Activated CD8-positive, alpha-beta memory T cell treated with anti-CD3 and anti-CD28 coated beads, Interleukin-2, amount 50 U/mL, for 48 hours (primary cell): ENCODE measurements around the gene LARP4B.

ENCODE experiments used
- DNase-seq: peaks from one replicate; pipeline ENCODE4 v3.0.0-alpha.2; 2020

LARP4B gene

DNA sequence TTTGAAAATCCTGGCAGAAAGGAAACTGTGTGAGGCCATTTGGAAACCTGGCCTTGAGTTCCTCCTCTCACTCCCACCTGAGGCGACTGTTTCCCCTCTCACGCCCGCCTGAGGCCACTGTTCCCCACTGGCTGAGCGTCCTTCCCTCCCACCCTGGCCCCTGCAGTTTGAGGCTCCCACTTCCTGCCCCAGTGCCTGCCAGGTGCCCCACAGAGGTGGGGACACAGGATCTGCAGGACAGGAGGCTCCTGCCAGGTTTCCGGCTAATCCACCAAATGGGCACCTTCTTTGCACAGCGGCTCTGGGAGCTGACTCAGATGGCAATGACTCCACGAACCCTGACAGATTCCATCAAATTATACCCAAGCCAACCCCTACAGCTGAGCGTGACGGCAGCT, 24.3 kb upstream of the LARP4B start:
- no peak for DNase-seq

DNA sequence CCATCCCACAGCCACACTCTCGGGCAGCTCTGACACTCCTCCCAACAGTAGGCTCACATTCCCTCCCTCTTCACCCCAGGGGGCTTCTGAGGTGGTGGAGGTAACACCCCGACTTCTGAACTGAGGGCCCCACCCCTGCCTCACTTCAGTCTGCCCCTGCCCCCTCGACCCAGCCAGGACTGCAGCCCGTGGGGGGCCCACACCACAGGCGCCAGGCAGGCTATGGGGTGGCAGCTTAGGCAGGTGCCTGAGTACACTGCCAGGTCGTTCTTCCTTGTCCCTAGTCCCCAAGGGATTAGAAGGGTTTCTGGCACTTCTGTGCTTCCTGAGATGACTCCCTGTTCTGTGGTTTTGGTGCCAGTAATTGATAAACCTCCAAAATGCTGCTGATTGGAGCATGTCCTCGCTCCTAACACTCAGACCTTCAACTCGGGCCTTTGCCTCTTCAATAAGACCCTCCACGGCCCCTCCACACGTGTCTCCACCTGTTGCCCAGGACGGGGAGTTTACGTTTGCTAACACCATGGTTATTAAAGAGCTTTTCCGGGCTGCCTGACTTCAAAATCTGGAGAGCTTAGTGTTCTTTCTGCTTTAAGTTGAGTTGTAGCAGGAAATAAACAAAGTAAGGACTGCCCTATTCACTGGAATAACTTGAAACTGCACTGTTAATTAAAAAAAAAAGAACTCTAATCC, 23.8 kb upstream of the LARP4B start:
- DNase-seq: no peak

DNA sequence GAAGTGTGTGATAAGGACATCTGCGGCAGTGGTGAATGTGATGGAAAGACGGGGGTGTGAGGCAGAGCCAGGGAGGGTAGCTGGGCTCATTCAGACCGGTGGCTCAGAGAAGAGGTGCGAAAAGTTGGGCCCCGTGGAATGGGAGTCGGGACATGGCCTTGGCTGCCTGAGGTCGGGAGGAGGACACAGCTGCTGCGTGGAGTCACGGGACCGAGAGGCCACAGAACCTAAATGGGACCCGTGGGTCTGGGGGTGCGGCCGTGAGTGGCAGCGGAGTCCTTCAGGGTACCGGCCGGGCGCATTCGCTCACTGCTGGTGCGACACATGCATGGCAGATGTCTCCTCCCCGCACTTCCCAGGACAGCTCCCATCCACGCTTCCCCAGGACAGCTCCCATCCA, 22.9 kb upstream of the LARP4B start:
- no peak for DNase-seq

DNA sequence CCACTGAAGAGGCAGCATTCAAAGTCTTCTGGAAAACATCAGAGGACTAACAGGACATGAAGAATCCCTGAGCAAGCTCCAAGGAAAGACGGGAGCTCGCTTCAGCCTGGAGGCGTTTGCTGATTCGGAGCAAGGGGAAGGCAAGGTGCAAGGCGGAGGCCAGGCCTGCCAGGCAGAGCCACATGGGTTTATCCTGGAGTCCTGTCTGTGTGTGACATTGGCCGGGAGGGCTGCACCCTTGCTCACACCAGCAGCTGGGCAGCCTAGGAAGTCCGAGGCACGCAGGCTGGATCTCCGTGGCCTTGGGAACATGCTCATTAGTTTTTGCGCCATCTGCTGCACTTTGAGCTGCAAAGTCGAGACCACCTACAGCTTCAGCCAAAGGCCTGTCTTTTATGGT, 22.3 kb upstream of the LARP4B start:
- DNase-seq: no peak

DNA sequence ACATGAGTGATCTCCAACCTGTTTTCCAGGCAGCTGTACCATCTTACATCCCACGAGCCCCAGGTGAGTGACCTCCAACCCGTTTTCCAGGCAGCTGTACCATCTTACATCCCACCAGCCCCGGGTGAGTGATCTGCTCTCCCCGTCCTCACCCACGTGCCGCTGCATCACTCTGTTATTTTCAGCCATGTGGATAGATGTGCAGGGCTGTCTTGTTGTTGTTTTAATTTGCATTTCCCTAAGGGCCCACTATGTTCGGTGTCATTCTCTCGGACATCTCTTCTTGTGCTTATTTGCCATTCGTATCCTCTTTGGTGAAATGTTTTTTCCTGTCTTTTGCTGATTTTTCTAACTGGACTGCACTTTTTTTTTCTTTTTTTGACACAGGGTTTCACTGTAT, 17.9 kb upstream of the LARP4B start:
- no peak for DNase-seq

GRCh38 chr10:948347-948746, 16.8 kb upstream of the LARP4B start:
- no peak for DNase-seq

DNA sequence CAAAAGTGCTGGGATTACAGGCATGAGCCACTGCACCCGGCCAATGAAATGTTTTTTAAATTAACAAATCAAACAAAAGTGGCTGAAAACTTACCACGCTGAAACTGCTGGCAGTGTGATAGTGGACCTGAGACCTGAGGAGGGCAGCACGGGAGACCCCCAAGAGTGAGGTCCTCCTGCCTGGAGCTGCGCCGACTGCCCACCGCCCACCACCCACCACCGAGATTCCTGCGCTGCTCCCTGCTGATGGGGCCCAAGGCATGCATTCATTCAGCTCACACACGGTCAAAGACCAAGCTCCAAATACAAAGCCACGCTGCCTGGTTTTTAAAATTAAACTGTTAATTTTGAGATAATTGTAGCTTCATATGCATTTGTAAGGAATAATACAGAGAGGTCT, 16.4 kb upstream of the LARP4B start:
- no peak for DNase-seq

- DNase-seq: no peak
These were observed 15.5 kb upstream of the LARP4B start for GRCh38 chr10:947051-947450.

GRCh38 chr10:945778-946177, 14.3 kb upstream of the LARP4B start:
- DNase-seq: no peak

DNA sequence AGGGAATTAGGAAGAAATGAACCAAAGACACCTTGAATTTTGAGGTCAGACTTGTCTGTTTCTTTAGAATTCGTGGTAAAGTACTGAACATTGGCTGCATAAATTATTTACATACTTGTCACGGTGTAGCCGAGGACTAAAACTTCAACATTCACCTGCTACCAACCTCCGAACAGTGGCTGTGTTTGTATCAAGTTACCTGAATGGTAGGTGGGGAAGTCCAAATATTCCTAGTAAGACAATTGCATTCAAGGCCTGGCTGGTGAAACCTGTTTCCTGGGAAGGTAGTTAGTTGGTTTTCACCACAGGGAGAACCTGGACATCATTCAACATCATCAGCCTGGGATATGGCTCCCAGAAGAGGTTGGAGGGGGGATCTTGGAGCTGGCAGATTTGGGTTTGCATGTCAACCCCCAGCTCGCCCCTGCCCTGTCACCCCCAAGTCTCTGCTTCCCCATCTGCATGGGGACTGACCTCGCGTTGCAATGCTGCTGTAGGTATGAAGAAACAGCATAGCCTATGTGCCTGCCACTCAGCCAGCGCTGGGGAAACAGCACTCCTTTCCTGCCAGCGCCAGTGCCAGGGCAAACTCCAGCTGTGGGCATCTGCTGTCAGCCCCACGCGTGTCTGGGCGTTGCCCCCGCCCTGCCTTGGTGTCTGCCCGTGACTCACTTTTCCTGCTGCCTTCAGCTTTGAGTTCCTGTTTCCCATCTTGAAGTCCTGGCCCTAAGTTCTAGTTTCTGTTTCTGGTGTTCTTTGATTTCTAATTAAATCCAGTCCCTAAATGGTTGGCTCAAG, 12.7 kb upstream of the LARP4B start:
- peak; percentile 62 for DNase-seq

- no peak for DNase-seq
These were observed 12.0 kb upstream of the LARP4B start for GRCh38 chr10:943334-944033.

DNA sequence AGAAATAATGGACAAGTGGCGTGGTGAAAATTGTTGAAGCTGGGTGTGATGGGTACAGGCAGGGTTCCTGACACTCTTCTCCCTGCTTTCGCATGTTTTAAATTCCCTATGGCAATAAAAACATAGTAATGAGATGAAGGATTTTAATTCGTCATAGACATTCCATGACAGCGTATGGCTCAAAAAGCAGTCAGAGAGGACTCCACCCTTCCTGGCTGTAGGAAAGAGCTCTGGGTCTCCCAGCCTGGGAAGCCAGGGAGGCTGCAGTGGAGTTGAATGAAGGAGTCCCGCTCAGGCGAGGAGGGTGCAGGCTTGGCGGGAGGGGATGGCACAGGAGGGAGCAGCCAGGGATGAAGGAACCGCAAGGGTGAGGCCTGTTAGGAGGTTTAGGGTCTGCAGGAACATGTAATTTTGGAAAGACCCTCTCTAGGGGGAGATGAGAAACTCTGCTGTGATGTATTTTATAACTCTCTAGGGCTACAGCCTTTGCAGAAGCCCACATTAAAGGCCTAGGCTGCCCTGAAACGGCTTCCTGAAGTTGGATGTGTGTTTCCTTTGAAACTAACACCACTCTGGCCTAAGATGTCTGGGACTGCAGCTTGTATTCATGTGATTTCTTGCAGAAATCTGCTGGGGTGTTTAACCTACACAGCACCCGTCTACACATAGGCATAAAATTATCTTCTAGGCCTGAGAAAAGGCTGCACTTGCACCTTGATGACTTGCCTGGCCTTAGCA, 7.6 kb upstream of the LARP4B start:
- no peak for DNase-seq

DNA sequence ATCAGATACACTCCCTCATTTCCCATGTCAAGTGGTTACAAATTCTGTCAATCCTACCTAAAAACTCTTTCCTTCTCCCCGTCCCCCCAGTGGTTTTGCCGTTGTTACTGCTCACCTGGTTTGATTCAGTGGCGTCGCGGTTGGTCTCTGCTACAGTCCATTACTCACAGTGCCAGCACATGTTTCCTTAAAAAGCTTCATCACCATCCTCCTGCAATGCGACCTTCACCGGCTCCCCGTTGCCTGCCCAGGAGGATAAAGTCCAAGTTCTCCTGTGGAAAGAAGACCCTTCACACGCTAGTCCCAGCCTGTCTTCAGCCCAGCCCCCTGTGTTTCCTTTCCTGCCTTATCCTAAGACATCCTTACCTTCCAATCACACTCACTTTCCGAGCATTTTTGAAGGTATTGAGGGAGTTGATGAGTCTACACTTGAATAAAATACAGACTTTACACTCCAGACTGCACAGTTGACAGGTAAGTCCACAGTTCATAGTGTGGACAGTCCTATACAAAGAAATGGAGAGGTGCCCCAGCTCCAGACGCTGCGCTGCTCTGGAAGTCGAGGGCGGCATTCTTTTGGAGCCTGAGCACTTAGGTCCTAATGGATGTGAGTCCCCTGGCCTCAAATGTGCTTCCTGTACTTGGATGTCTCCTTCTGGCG, 3.4 kb upstream of the LARP4B start:
- peak; percentile 39 for DNase-seq

DNA sequence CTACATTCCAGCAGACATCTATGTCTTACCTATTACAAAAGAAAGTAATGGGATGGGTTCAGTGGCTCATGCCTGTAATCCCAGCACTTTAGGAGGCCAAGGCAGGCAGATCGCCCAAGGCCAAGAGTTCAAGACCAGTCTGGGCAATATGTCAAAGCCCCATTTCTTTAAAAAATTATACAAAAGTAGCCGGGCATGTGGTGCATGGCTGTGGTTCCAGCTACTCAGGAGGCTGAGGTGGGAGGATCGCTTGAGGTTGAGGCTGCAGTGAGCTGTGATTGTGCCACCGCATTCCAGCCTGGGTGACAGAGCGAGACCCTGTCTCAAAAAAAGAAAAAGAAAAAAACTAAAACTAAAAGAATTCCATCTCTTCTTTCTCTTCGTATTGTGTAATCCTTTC, 2.7 kb upstream of the LARP4B start:
- peak; percentile 37 for DNase-seq

- DNase-seq: peak; percentile 54
These were observed 1.1 kb upstream of the LARP4B start for GRCh38 chr10:932589-932988.

GRCh38 chr10:930625-931325, 730 bp downstream of the LARP4B start:
- peak; percentile 71 for DNase-seq

- DNase-seq: no peak
These were observed 1.4 kb downstream of the LARP4B start for GRCh38 chr10:929960-930624.

GRCh38 chr10:927131-927530, 4.4 kb downstream of the LARP4B start:
- DNase-seq: no peak

GRCh38 chr10:926075-926698, 5.3 kb downstream of the LARP4B start:
- no peak for DNase-seq

DNA sequence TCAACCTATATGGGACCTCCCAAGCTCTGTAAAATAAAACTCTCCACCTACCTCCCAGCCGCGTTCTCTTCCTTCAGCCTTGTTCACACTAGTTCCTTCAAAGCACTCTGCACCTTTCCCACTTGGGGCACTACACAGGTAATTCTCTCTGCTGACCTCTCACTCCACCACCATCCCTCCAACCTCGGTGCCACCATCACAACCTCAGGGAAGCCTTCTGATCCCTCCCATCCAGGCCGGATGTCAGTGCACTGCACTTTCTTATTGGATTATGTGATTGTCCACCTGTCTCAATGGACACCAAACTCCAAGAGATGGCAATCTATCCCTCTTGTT, 7.0 kb downstream of the LARP4B start:
- DNase-seq: no peak
